Putamen (tissue), 1 donor: ENCODE results near the gene PLCG2.

Experiments
- DNase-seq: peaks from one replicate; pipeline ENCODE4 v3.0.0-alpha.2; 2016; ENCODE audit warnings: low spot score

Gene PLCG2

DNA sequence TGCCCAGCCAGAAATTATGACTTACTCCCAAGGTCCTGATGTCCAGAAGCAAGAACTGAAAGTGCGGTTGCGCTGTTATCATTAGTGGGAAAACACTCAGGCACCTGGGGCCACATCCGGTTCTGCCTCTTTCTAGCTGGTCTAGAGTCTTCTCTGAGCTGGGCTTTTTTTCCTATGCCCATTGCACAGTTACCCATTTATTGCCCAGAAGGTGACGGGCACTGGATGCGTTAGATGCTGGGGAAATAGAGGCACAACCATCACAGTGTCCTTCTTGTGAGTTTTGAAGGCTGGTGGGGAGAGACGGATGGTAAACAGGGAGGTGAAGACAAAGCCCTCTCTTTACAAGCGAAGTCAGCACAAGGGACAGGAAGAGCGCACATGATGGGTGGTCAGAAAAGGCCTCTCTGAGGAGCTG lies 37.7 kb downstream of the PLCG2 start:
- DNase-seq = no peak

DNA sequence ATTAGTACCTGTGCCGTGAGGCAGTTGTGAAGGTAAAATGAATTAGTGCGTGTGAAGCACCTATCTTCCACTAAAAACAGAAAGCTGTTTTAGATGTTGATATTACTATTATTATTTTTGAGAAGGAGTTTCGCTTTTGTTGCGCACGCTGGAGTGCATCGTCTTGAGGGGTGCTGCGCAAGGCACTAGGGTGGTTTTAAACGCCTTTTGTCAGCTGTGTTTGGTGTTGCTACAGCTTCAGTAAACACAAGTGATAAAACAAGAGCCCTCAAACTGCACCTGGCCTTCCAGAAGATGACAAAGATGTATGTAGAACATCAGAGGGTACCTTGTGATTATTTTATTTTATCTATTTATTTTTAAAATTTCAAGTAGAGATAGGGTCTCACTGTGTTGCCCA lies 38.2 kb downstream of the PLCG2 start:
- DNase-seq = no peak

DNA sequence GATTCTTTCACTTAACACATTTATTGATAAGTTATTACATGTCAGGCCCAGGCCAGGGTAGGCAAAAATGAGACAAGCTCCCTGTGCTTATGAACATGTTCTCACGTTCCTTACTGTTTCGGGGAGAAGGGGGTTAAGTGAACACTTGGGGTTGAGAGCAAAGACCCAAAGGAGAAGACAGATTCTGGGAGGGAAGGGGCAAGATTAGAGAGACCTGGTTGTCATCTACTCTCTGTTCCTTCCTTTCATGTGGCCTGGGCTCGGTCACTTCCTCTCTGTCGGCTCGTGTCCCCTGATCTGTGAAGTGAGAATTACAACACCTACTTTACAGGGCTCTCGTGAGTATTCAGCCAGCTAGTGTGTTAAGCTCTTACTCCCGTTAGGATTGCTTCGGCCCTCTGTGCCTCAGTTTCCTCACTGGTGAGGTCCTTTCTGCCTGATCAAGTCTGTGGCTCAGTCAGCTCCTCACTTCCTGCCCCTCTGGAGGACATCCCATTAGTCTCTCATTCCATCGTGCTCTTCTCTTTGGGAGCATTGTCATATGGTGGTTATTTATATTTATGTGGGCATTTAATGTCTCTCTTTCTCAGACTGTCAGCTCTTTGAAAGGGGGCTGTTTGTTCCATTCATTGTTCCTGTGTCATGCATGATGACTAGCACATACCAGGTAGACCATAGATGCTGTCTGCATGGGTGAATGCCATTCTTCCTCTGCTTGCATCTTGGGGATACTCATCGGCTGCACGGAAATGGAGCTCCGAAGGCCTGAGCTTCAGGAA lies 38.9 kb downstream of the PLCG2 start:
- no peak for DNase-seq

DNA sequence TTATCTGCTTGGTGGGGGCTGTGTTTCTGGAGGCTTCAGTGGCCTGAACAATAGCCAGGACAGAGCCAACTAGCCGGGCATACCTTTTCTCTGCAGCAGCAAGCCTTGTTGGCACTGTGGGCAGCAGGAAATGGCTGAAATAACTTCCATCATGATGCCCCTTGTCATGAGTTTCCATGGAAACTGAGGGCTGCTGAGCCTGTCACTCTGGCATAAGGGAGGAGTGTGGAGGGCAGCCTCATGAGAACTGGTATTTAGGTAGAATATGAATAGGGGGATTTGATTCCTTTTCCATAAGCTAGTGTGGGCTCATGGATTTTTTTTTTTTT lies 39.4 kb downstream of the PLCG2 start:
- no peak for DNase-seq

DNA sequence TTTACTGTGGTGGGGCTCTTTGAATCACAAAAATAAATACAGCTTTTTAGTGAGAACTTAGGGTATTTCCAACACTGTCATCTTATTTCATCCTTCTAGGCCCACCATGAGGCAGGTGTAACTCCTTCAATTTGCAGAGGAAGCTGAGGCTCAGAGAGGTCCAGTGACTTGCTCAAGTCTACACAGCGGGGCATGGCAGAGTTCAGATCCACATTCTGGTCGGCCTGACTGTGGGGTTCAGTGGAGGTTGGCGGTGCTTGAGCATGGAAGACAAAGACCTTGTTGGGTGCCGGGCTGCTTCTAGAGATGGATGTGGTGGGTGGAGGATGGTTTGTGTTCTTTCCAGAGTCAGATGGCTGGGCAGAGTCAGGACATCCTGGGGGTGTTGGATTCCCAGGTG lies 39.8 kb downstream of the PLCG2 start:
- DNase-seq = no peak

DNA sequence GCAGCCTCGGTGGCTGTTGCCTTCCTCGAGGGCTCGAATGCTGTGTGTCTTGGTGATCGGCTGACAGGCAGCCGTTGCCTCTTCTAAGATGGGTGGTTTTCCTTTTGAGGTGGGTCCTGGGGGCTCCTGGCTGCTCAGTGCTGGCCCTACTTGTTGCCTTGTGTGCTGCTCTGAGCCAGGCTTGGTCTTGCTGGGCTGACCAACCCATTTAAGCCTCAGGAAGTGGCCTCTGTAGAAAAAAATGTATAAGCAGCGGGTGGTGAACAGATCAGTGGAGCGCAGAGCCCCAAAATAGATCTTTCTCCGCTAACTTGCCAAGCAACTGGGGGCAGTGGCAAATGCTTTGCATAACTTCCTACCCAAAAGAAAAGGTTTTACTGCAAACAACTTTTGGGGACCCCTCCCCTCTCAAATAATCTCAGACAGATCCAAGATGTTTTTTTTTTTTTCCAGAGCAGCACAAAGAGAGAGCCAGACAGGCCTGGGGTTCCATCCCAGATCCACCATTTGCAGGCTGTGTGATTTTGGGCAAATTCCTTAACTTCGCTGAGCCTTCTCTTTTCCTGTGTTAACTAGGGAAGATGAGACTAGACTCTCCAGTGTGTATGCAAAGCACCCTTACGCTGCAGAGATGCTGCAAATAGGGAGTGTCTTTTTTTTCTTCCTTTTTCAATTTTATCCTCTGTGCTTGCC lies 42.5 kb downstream of the PLCG2 start:
- DNase-seq = no peak

DNA sequence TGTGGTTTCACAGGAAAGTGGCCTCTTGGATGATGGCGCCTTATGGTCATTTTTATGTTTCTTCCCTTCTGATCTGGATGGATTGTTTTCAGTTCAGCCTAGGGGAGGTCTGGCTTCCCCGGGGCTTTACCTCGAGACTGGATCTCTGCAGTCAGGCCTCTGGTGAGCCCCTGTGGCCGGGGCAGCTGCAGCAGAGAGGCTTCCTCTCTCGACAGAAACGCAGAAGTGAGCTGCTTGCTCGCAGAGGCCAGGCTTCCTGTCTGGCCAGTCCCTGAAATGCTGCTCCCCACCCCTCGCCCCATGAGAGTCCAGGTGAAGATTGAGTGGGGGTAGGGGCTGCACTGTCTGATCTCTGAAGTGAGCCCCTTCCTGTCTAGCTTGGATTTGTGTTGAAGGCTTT lies 44.0 kb downstream of the PLCG2 start:
- DNase-seq = peak; percentile 7

DNA sequence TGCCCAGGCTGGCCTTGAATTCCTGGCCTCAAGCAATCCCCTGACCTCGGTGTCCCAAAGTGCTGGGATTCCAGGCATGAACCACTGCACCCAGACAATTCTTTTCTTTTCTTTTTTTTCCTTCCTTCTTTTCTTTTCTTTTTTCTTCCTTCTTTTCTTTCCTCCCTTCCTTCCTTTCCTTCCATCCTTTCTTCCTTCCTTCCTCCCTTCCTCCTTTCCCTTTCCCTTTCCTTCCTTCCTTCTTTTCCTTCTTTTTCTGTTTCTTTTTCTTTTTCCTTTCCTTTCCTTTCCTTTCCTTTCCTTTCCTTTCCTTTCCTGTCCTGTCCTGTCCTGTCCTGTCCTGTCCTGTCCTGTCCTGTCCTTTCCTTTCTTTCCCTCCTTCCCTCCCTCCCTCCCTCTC lies 44.6 kb downstream of the PLCG2 start:
- DNase-seq = no peak

DNA sequence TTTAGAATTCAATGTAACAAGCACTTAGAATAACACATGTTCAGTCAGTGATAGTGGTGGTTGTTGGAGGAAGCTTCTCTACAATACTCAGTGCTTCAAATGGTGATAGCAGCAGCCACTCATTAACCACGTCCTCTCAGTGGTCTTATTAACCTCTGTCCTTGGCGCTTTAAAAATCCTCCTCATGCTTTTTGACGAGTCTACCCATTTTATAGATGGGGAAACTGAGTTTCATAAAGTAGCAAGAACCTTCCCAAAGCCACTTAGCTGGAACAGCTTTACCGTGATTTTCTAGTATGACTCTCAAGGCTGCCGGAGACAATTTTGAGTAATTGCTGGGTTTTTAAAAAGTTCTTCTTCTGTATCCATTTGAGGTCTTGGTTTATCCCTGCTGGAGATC lies 47.4 kb downstream of the PLCG2 start:
- no peak for DNase-seq

DNA sequence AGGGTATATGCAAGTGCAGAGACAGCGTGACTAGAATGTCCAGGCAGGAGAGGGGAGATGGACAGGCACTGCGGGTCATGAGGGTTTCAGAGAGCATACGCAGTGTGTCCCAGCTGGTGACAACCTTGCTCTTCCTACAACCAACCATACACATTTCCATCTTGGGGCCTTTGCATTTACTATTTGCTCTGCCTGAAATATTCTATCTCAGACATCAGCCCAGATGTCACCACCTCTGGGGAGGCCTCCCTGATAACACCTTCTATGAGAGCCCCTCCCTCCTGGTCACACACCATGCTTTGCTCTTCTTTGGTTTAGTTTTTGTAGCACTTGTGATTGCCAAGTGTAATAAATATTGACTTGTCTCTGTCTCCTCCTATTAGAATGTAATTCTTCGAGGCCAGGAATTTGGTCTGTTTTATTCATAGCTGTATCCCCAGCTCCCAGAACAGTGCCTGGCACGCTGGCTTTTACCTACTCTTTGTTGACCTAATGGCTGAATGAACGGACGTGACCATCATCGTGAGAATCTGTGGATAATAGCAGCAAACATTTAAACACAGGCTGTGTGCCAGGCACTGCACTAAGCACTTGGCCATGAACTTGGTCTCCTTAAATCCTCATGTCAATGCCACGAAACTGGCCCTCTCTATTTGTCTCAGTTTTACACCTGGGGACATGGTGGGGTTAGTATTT lies 51.9 kb downstream of the PLCG2 start:
- no peak for DNase-seq

DNA sequence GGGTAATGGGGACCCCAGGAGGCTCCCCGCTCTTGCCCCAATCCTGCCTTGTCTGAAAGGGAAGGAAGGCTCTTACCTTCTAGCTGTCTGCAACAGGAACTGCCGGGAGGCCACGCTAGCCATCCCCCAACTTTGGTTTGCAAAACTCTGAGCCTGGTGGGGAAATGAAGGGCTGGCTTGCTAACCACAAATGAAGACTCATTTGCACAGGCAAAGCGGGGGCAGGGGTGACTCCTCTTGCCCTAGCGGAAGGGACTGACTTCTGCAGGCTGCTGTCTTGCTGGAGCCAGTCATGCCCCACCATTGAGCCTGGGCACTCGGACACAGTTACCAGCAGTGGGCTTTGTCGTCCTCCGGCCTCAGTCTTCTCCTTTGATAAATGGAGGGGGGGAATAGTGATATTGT lies 52.6 kb downstream of the PLCG2 start:
- DNase-seq = peak; percentile 25

DNA sequence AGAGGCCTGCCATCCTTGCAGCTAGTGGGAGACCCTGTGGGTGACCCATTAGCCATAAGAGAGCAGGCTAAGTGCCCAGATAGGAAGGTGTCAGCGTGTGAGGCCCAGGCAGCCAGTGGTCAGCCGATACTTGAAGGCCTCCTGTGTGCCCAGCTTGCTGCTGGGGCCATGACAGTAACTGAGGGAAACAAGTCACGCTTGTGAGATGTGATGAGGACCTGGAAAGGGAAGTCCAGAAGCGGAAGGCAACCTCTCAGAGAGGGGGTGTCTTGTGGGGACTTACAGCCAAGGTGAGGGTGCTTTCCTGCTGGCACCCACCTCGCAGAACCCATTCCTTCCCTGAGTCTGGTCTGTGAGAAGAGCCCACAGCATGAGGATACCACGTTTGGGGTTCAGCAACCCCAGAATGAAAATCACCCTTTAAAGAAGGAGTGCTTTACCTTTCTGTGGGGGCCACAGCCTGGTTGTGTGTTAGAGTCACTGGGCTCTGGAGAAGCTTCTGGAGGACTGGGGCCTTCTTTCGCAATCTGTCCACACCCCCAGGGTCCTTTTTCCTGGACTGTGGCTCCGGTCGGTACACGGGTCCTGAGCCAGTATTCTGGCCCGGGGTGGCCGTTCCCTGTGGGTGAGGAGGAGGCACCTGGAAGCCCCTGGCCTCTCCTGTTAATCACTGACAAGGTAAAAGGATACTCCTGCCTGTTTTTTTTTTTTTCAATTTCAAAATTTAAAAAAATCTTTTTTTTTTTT lies 53.9 kb downstream of the PLCG2 start:
- no peak for DNase-seq

DNA sequence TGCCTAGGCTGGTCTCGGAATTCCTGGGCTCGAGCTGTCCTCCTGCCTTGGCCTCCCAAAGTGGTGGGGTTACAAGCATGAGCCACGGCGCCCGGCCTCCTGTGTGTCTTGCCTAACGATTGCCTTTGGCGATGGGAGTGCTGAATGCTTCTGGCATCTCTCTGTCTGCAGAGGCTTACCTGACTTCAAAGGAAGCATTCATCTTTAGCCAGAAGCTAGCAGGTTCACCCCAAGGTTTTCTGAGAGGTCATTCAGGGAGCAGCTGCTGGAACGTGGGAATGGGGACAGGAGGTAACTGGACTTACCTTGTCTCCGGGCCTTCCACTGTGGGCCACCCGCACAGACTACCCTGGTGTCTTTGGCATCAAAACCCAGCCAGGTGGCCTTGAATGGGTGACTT lies 54.7 kb downstream of the PLCG2 start:
- no peak for DNase-seq

DNA sequence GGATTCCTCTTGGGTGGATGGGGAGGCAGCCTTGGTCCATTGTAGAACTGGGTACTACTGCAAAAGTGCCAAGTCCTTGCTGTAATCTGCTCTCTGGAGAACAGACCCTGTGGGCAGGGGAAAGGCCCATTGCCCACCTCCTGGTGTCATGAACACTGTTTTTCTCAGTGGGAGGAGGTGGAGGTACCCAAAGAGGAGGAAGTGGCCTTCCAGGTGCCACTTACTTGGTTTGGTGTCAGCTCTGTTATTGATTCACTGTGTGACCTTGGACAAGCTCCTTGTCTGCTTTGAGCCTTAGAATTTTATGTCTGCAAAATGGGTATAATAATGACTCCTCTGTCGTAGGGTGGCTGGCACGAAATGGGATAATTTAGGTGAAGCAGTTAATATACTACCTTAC lies 55.8 kb downstream of the PLCG2 start:
- no peak for DNase-seq

DNA sequence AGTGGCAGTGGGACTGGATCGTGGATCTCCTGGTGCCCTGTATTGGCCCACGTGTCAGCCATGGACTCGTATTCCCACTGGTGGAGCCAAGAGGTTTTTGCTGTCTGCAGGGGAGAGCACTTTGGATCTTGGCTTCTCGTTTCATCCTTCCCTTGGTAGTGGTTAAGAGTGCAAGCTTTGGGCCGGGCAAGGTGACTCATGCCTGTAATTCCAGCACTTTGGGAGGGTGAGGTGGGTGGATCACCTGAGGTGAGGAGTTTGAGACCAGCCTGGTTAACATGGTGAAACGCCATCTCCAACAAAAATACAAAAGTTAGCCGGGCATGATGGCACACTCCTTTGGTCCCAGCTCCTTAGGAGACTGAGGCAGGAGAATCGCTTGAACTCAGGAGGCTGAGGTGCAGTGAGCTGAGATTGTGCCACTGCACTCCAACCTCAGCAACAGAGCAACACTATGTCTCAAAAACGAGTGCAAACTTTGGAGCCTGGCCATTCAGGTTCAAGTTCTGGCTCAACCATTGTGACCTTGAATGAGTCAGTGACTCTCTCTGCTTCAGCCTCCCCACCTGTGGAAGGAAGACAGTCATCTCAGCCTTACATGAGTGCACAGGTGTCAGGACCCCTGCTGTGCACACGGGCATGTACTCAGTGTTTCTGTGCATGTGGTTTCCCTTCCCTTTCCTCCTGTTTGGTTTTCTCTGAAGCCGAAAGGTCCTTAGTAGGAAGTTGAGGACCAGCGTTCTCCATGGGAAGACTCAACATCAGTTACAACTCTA lies 57.4 kb downstream of the PLCG2 start:
- no peak for DNase-seq

DNA sequence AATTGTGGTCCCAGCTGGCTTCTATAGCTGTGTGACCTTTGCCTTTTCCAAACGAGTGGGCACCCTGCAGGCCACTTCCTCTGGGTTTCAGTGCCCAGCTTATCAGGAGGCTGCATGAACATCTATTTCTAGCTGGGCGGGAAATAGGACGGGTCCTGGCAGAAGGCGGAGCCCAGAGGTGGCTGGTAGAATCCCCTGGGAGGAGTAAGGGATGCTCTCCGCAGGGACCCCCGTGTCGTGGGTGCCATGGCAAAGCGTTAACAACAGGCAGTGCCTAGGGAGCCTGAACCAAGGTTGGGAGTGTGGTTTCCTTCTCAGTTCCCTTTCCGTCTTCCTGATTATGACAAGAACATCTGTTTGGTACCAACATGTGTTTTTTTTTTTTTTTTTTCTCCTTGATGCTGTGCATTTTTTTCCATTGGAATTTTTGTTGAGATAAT lies 58.2 kb downstream of the PLCG2 start:
- no peak for DNase-seq

DNA sequence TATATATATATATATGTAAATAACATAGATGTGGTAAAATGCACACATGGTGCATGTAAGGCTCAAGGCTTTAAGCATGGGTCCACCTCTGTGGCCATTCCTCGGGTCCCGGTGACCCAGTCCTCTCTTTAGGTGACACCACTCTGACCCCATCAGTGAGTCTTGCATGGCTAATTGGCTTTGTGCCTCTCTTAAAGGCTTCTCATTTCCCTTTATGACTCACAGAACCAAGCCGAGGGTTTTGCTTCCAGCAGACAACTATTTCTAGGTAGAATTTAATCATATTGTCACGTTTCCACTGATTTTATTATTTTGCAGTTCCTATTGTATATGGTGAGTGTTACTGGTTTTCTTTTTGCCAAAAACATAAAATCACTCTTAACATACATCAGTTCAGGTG lies 59.7 kb downstream of the PLCG2 start:
- no peak for DNase-seq

DNA sequence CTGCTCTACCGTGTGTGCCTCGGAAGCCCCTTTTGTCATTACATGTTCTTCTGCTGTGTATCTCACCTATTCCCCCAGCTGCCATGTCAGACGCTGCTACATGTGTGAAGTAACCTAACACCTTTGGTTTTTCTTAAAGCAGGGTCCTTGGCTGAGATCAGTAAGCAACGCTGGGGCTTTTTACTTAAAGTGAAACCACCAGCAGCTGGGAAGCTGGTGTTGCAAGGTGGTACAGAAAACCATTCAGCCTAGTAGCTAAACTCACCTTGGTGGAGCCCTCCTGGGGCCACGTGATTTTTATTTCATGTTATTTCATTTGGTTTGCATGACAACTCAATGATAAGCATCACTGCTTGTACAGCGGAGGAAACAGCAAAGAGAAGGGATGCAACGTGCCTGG lies 62.6 kb downstream of the PLCG2 start:
- no peak for DNase-seq

DNA sequence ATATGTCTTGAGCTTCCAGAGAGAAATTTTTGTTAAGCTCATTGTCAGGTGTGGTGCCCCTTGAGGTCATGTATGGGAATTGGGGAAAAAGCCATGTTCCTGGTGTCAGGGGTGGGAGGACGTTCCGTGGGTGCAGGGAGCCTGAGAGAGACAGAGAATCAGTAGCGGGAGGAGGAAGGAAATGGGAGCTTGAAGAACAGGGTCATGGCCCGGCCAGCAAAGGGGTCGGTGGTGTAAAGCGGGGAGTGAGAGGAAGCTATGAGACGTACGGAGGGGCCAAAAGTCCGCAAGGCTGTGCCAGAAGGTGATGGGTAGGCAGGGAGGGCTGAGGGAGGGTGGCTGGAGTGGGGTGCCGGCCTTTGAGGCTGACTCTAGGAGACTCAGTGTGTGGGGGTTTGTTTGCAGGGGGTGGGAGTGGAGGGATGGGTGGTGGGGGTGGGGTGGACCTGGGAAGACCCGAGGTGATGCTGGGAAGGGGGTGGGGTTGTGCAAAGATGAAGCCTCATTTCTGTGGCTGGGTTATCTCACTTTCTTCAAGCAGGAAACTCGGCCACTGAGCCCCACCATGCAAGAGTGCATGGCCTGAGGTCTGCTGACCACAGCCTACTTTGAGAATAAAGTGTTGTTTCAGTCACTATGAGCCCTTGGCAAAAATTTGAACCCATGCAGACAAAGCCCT lies 63.6 kb downstream of the PLCG2 start:
- DNase-seq = no peak

DNA sequence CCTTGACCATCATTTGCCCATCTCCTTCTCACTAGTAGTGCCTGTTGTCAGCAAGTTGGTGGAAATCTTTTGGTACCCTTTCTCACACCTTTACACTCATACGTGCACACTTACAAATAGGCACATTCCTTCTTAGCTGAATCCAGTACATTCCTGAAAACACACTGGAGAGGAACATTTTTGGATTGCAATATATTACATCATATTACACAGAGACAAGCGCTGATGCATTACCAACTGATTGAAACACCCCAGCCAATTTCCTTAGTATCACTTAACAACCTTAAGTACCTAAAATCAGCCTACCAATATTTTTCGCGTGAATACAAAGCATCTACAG lies 64.1 kb downstream of the PLCG2 start:
- DNase-seq = no peak

DNA sequence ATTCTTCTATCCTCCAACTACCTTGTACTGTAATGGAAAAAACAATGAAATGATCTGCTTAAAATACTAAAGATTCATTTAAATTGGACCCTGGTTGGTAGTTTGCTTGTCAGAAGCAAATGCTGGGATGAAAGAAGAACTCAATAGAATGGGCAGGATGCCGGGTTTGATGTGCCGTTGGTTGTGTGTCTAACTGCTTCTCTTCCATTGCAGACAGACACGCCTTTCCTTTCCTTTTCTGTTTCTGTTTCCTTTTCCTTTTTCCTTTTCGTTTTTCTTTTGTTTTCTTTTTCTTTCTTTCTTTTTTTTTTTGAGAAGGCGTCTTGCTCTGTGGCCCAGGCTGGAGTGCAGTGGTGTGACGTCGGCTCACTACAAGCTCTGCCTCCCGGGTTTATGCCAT lies 64.6 kb downstream of the PLCG2 start:
- no peak for DNase-seq
